ENCODE data around the gene SOST.

- TF ChIP-seq CTCF (IDR thresholded peaks at IDR 0.05; ENCODE audit: insufficient read depth, low read length, poor library complexity, severe bottlenecking): no peak
- TF ChIP-seq EZH2phosphoT487 (conservative IDR thresholded peaks at IDR 0.05; ENCODE audit: low read length): no peak
These were observed 30.9 kb upstream of the SOST start for GRCh38 chr17:43789482-43789881.
